Mucosa of rectum (tissue), 2 donors: Measurements from ENCODE around the gene GCGR.
"Not testable (repeated sequence)": the region's sequence is repeated elsewhere in the genome, so short reads cannot be mapped to it uniquely, and the experiment has no call there.

Experiments
- H3K27ac ChIP-seq, 2 donors: one replicate each; pipeline ENCODE4 v1.7.0; 2013; ENCODE audit warnings: inconsistent platforms in 2 of 2, low read depth in 2 of 2, low read length in 2 of 2
- H3K27me3 ChIP-seq, 2 donors: one replicate each; pipeline ENCODE4 v1.7.0; 2013; ENCODE audit warnings: low read length in 2 of 2; ENCODE audit not compliant: control insufficient read depth in 2 of 2, insufficient read depth in 2 of 2
- H3K36me3 ChIP-seq, 2 donors: one replicate each; pipeline ENCODE4 v1.7.0; 2013; ENCODE audit warnings: low read length in 2 of 2; ENCODE audit not compliant: control insufficient read depth in 2 of 2, insufficient read depth in 2 of 2
- H3K4me1 ChIP-seq, 2 donors: one replicate each; pipeline ENCODE4 v1.7.0; 2013; ENCODE audit warnings: low read length in 2 of 2, mild to moderate bottlenecking in 1 of 2; ENCODE audit not compliant: control insufficient read depth in 2 of 2, insufficient read depth in 2 of 2
- H3K4me3 ChIP-seq, 2 donors: one replicate each; pipeline ENCODE4 v1.7.0; 2013; ENCODE audit warnings: low read length in 2 of 2
- H3K9ac ChIP-seq, 2 donors: one replicate each; pipeline ENCODE4 v1.7.0; 2013; ENCODE audit warnings: low read length in 2 of 2, low read depth in 1 of 2, mild to moderate bottlenecking in 1 of 2
- H3K9me3 ChIP-seq, 2 donors: one replicate each; pipeline ENCODE4 v1.7.0; 2013; ENCODE audit warnings: low read length in 2 of 2; ENCODE audit not compliant: control insufficient read depth in 2 of 2
- donor health status: healthy.
- donor health status: Normal muscosa, but diverticular disease.

The GCGR gene

GRCh38 chr17:81832608-81833159 is 28.7 kb downstream of the GCGR start:
- Histone ChIP-seq H3K27me3 (no peaks in the 10 kb centered on the region), H3K9ac (peak overlapping the region; percentile 85 to 88), H3K27ac (peak overlapping the region; percentile 83 to 88), H3K4me3 (peak overlapping the region; percentile 68 to 77), H3K36me3 (no peaks in the 10 kb centered on the region), H3K4me1 (peaks cover 11 to 16% of the 10 kb centered on the region in 2 donors), H3K9me3 (no peaks in the 10 kb centered on the region)

- peak within 1 kb of the TSS; percentile 88 to 94 for H3K9ac ChIP-seq
- no peaks in the 10 kb centered on the region for H3K36me3 ChIP-seq
- peak within 1 kb of the TSS; percentile 86 to 93 for H3K27ac ChIP-seq
- H3K9me3 ChIP-seq, result no peaks in the 10 kb centered on the region
- peak within 1 kb of the TSS; percentile 68 to 77 for H3K4me3 ChIP-seq
- no peaks in the 10 kb centered on the region for H3K27me3 ChIP-seq
- peaks cover 11 to 16% of the 10 kb centered on the region in 2 donors for H3K4me1 ChIP-seq
Observed at GRCh38 chr17:81833160-81833920, 29.4 kb downstream of the GCGR start, which contains the start of gene MCRIP1. TSS of gene MCRIP1 (minus strand) at chr17:81833291. CDS start at chr17:81824506, 8,785 bp downstream.

- peaks cover 11 to 16% of the 10 kb centered on the region in 2 donors for H3K4me1 ChIP-seq
- H3K27me3 ChIP-seq, result no peaks in the 10 kb centered on the region
- peak overlapping the region; percentile 86 to 93 for H3K27ac ChIP-seq
- H3K9me3 ChIP-seq, result no peaks in the 10 kb centered on the region
- H3K9ac ChIP-seq, result peak overlapping the region; percentile 85 to 94
- peak overlapping the region; percentile 67 to 75 for H3K4me3 ChIP-seq
- H3K36me3 ChIP-seq, result no peaks in the 10 kb centered on the region
Observed at GRCh38 chr17:81833921-81834830, 30.2 kb downstream of the GCGR start.

GRCh38 chr17:81834831-81835267 is 30.9 kb downstream of the GCGR start, which contains the start of gene PPP1R27:
TSS of gene PPP1R27 (minus strand) at chr17:81835050. CDS start at chr17:81834953, 97 bp downstream.
- Histone ChIP-seq H3K9me3 (no peaks in the 10 kb centered on the region), H3K4me3 (peak within 1 kb of the TSS; percentile 67 to 75), H3K9ac (peak within 1 kb of the TSS; percentile 85 to 94), H3K36me3 (no peaks in the 10 kb centered on the region), H3K27me3 (no peaks in the 10 kb centered on the region), H3K27ac (peak within 1 kb of the TSS; percentile 86 to 93), H3K4me1 (peaks cover 11 to 16% of the 10 kb centered on the region in 2 donors)

GRCh38 chr17:81837641-81838040 is 33.7 kb downstream of the GCGR start:
- no peaks in the 10 kb centered on the region for H3K9me3 ChIP-seq
- H3K4me3 ChIP-seq, result no peak overlapping the region
- H3K4me1 ChIP-seq, result peaks cover 4 to 5% of the 10 kb centered on the region in 2 donors

GRCh38 chr17:81838753-81839255 is 34.9 kb downstream of the GCGR start:
- Histone ChIP-seq H3K9ac (no peak overlapping the region), H3K27ac (no peak overlapping the region), H3K4me3 (no peak overlapping the region), H3K36me3 (peaks cover 11 to 16% of the 10 kb centered on the region in 2 donors), H3K27me3 (no peaks in the 10 kb centered on the region), H3K9me3 (no peaks in the 10 kb centered on the region), H3K4me1 (peaks cover under 1% of the 10 kb centered on the region in 2 donors)

More at GRCh38 chr17:81837641-81838040, 33.7 kb downstream of the GCGR start:
- Histone ChIP-seq H3K9ac (no peak overlapping the region), H3K27me3 (no peaks in the 10 kb centered on the region), H3K27ac (no peak overlapping the region), H3K36me3 (peaks cover 0 to 4% of the 10 kb centered on the region in 2 donors)

GRCh38 chr17:81839301-81839700 is 35.4 kb downstream of the GCGR start:
- H3K27me3 ChIP-seq, result no peaks in the 10 kb centered on the region
- no peak overlapping the region for H3K4me3 ChIP-seq
- no peaks in the 10 kb centered on the region for H3K9me3 ChIP-seq
- H3K27ac ChIP-seq, result no peak overlapping the region
- H3K4me1 ChIP-seq, result no peaks in the 10 kb centered on the region
- no peak overlapping the region for H3K9ac ChIP-seq
- peaks cover 15 to 20% of the 10 kb centered on the region in 2 donors for H3K36me3 ChIP-seq

GRCh38 chr17:81840059-81840458 is 36.1 kb downstream of the GCGR start:
- not testable (repeated sequence) for H3K4me1 ChIP-seq, H3K9me3 ChIP-seq, H3K27me3 ChIP-seq, H3K9ac ChIP-seq, H3K4me3 ChIP-seq, H3K27ac ChIP-seq
- peaks cover 23 to 28% of the 10 kb centered on the region in 2 donors for H3K36me3 ChIP-seq

- Histone ChIP-seq H3K4me3 (no peak overlapping the region), H3K27ac (no peak overlapping the region), H3K9me3 (no peaks in the 10 kb centered on the region), H3K9ac (no peak overlapping the region), H3K4me1 (no peaks in the 10 kb centered on the region), H3K27me3 (no peaks in the 10 kb centered on the region), H3K36me3 (peaks cover 33 to 38% of the 10 kb centered on the region in 2 donors)
Observed at GRCh38 chr17:81840826-81841778, 37.2 kb downstream of the GCGR start.
